GM12878 (cell line): ENCODE results near the gene UBR3. TPM values are rescaled to one million over a fixed set of nuclear protein-coding genes. Genes with fewer than 3 reads are reported as not detected.

ENCODE experiments used
- ATAC-seq: fragments of 200-7000 bp; cut with Tn5 transposase; 3 replicates; pipeline ENCODE4 v1.9.1; 2020; ENCODE audit warnings: mild to moderate bottlenecking, moderate library complexity
- BruUV-seq: library from RNA; stranded (reverse); fragments of 400-500 nt; replicated peaks from 2 replicates; lab custom pipeline; 2021; lab: Mats Ljungman, UMichigan
- CTCF ChIA-PET: fragments of 300-600 bp; sonication (Branson Sonifier 250); formaldehyde crosslinking; extraction: SDS; loops from one replicate; lab custom pipeline; 2021; ENCODE audit warnings: inconsistent platforms; lab: Yijun Ruan, JAX
- POLR2A ChIA-PET: fragments of 350-600 bp; formaldehyde crosslinking; extraction: SDS; loops from one replicate; lab custom pipeline; 2021; ENCODE audit warnings: inconsistent platforms; lab: Charles Lee
- RAD21 ChIA-PET: fragments of 300-600 bp; sonication (Branson Sonifier 250); formaldehyde crosslinking; loops from one replicate; lab custom pipeline; 2023; ENCODE audit warnings: antibody characterized with exemption; ENCODE audit not compliant: unreplicated experiment; lab: Charles Lee
- SMC1A ChIA-PET: fragments of 300-600 bp; sonication (Branson Sonifier 250); formaldehyde crosslinking; loops from one replicate; lab custom pipeline; 2023; ENCODE audit not compliant: unreplicated experiment, uncharacterized antibody; lab: Charles Lee
- DNase-seq: peaks from one replicate; pipeline ENCODE4 v3.0.0-alpha.2; 2011; ENCODE audit warnings: low read depth, low spot score
- FAIRE-seq: peaks from 3 replicates; lab custom pipeline; 2011; peaks lifted over from hg19 to GRCh38; lab: Jason Lieb, UNC
- H2AFZ ChIP-seq: 2 replicates; pipeline ENCODE4 v1.6.0; 2011; ENCODE audit warnings: low read depth, low read length, control low read depth; ENCODE audit not compliant: control insufficient read depth
- H3K27ac ChIP-seq: 2 replicates; pipeline ENCODE4 v1.5.1; 2011; ENCODE audit warnings: control low read depth; ENCODE audit not compliant: control insufficient read depth, insufficient read depth
- H3K27me3 ChIP-seq, 2 experiments: replicated peaks in 1 of 2; 2 replicates each; pipeline versions ENCODE4 v1.6.0 to v1.6.1; 2011; ENCODE audit warnings: low read length in 1 of 2; ENCODE audit not compliant: control insufficient read depth in 2 of 2, insufficient read depth in 2 of 2
- H3K36me3 ChIP-seq, 2 experiments: 2 replicates each; pipeline ENCODE4 v1.5.1; 2011; ENCODE audit warnings: low read length in 1 of 2; ENCODE audit not compliant: control insufficient read depth in 2 of 2, insufficient read depth in 2 of 2
- H3K4me1 ChIP-seq: 2 replicates; pipeline ENCODE4 v1.6.1; 2011; ENCODE audit warnings: mild to moderate bottlenecking, low read length, moderate library complexity, mixed read lengths; ENCODE audit not compliant: control insufficient read depth, insufficient read depth
- H3K4me2 ChIP-seq: 2 replicates; pipeline ENCODE4 v1.6.0; 2011; ENCODE audit warnings: control low read depth; ENCODE audit not compliant: control insufficient read depth, insufficient read depth
- H3K4me3 ChIP-seq: fragments of 200-600 bp; sonication (generic); 2 replicates; pipeline ENCODE4 v1.5.1; 2016
- H3K79me2 ChIP-seq: 2 replicates; pipeline ENCODE4 v1.6.0; 2011; ENCODE audit warnings: low read length; ENCODE audit not compliant: control insufficient read depth, insufficient read depth
- H3K9ac ChIP-seq: 2 replicates; pipeline ENCODE4 v1.8.0; 2011; ENCODE audit warnings: low read length, control low read depth, mixed read lengths; ENCODE audit not compliant: control insufficient read depth, insufficient read depth
- H3K9me3 ChIP-seq: replicated peaks from 3 replicates; pipeline ENCODE4 v1.5.1; 2011; ENCODE audit warnings: mild to moderate bottlenecking, low read length; ENCODE audit not compliant: control insufficient read depth, insufficient read depth
- H4K20me1 ChIP-seq: 2 replicates; pipeline ENCODE4 v1.6.0; 2011; ENCODE audit not compliant: control insufficient read depth, insufficient read depth
- CEBPZ ChIP-seq: fragments of 150-350 bp; IDR thresholded peaks from 2 replicates; pipeline ENCODE4 v1.6.1; 2016; ENCODE audit warnings: low read depth, low read length
- CREM ChIP-seq: IDR thresholded peaks from 2 replicates; pipeline ENCODE4 v1.6.1; 2014; ENCODE audit warnings: antibody characterized with exemption, low read depth
- RELA ChIP-seq: fragments of 450-650 bp; IDR thresholded peaks from 2 replicates; pipeline ENCODE4 v1.8.0; 2014; ENCODE audit warnings: borderline replicate concordance; ENCODE audit not compliant: partially characterized antibody
- SIX5 ChIP-seq: IDR thresholded peaks from 2 replicates; pipeline ENCODE4 v1.6.1; 2011; ENCODE audit warnings: mild to moderate bottlenecking, low read depth, low read length, moderate library complexity; ENCODE audit not compliant: severe bottlenecking
- WGBS: methylation state at CpG from one replicate; pipeline ENCODE4 v1.1.6; 2016; ENCODE audit warnings: low lambda C conversion rate; ENCODE audit not compliant: insufficient replicate concordance, insufficient coverage; ENCODE audit errors: missing lambda C conversion rate; 5-methylcytosine and 5-hydroxymethylcytosine counted together
- in situ Hi-C: fragments of 300-500 bp; cut with MboI; formaldehyde crosslinking; loops from 9 replicates; pipeline ENCODE4 v1.14.3; 2018; ENCODE audit warnings: mixed read lengths
- intact Hi-C: fragments of 100-400 bp; cut with micrococcal nuclease; formaldehyde crosslinking; loops from one replicate; pipeline ENCODE4 v1.14.2; 2022; ENCODE audit not compliant: unreplicated experiment
- polyA plus RNA-seq, 11 experiments: library from polyadenylated mRNA; depleted of rRNA in 4 of 11; unstranded in 6 of 11; stranded (reverse) in 5 of 11; fragments of >200 nt; fragmentation: Nextera tagmentation in 4 of 11; fragmentation: Illumina TruSeq in 1 of 11; extraction: Ambion mirVana in 4 of 11; extraction: Trizol in 1 of 11; gene quantifications; 1 replicate in 1 of 11; 2 replicates in 10 of 11; pipeline versions ENCODE4 v1.2.1 to v1.2.3, GENCODE V29; 2011 to 2016; ENCODE audit warnings: inconsistent platforms in 2 of 11, missing spikeins in 2 of 11, low read depth in 1 of 11
- total RNA-seq, 4 experiments: library from RNA; depleted of rRNA in 3 of 4; stranded (reverse); fragments of >200 nt in 3 of 4; fragmentation: Illumina TruSeq in 1 of 4; extraction: Trizol in 1 of 4; gene quantifications; 2 replicates each; pipeline versions ENCODE4 v1.2.1 to v1.2.3, GENCODE V29; 2013 to 2021

The UBR3 gene
- total and polyA plus RNA-seq, 10 of the 15 experiments (the other 5 are each of a cell fraction or from before 2014, with no cell fraction given) = 3.8 to 22.9 (median 11.2) TPM

GRCh38 chr2:169906731-169907130, 79.5 kb downstream of the UBR3 start:
- Histone ChIP-seq H3K9ac (no peak overlapping the region), H3K4me1 (no peaks in the 10 kb centered on the region), H2AFZ (no peak overlapping the region), H3K79me2 (no peaks in the 10 kb centered on the region), H3K36me3 (peaks cover 0 to 4% of the 10 kb centered on the region in 2 experiments; a peak in 2 of 4 replicates), H3K4me3 (no peak overlapping the region), H3K27me3 (no peaks in the 10 kb centered on the region), H4K20me1 (no peaks in the 10 kb centered on the region), H3K9me3 (no peaks in the 10 kb centered on the region), H3K27ac (no peak overlapping the region), H3K4me2 (no peak overlapping the region)
- no TSS peak for BruUV-seq
- ATAC-seq = no peak
- intact Hi-C loops = no loop called here
- RAD21 ChIA-PET = interaction anchor here (0.5 to 1.2 kb wide), 2 partner anchors 78 to 335 kb away, joined by 3 read pairs; no protein-coding TSS in a partner anchor
- CTCF ChIA-PET = interaction anchor here (1.0 to 2.1 kb wide), 2 partner anchors 11 to 15 kb away, joined by 3 to 6 read pairs; no protein-coding TSS in a partner anchor
- WGBS = 96% methylated on average over 2 of the region's 2 CpGs
- no peak for FAIRE-seq
- in situ Hi-C loops = loop anchor here (25.0 kb wide), 1 partner anchor 794 kb away; no protein-coding TSS in a partner anchor
- TF ChIP-seq CREM = no peak
- no peak for TF ChIP-seq CEBPZ
- TF ChIP-seq SIX5 = no peak
- no peak for TF ChIP-seq RELA
- DNase-seq = no peak
- POLR2A ChIA-PET = interaction anchor here (0.6 to 1.1 kb wide), 2 partner anchors 12 to 688 kb away, joined by 3 to 5 read pairs; no protein-coding TSS in a partner anchor
- SMC1A ChIA-PET = no interaction called here
